Breast epithelium (tissue), 3 donors: ENCODE data around the gene RPS6KA3.

Source experiments
- CTCF ChIP-seq, 3 donors: fragments of 450-650 bp; IDR thresholded peaks; one replicate each; pipeline ENCODE4 v1.5.1; 2016 to 2017; ENCODE audit warnings: antibody characterized with exemption in 3 of 3, mild to moderate bottlenecking in 3 of 3, moderate library complexity in 3 of 3
- POLR2A ChIP-seq: fragments of 450-650 bp; IDR thresholded peaks from one replicate; pipeline ENCODE4 v1.6.1; 2016; ENCODE audit warnings: antibody characterized with exemption, mild to moderate bottlenecking, moderate library complexity
- POLR2AphosphoS5 ChIP-seq, 3 donors: sonication (generic); formaldehyde crosslinking; IDR thresholded peaks; one replicate each; pipeline ENCODE4 v1.6.1; 2017; ENCODE audit warnings: antibody characterized with exemption in 3 of 3

- TF ChIP-seq CTCF (IDR thresholded peaks at IDR 0.05) (no peak), POLR2AphosphoS5 (IDR thresholded peaks at IDR 0.05) (no peak), POLR2A (no peak)
Observed at GRCh38 chrX:20306668-20307067, 40.0 kb upstream of the RPS6KA3 start.
